Dedifferentiated amniotic fluid mesenchymal stem cell (primary cell): Measurements from ENCODE around the gene PRDM16.
"Not testable (repeated sequence)": the region's sequence is repeated elsewhere in the genome, so short reads cannot be mapped to it uniquely, and the experiment has no call there.

Experiments
- DNase-seq: peaks from one replicate; pipeline ENCODE4 v3.0.0-alpha.2; 2016; ENCODE audit errors: extremely low spot score

The PRDM16 gene

DNA sequence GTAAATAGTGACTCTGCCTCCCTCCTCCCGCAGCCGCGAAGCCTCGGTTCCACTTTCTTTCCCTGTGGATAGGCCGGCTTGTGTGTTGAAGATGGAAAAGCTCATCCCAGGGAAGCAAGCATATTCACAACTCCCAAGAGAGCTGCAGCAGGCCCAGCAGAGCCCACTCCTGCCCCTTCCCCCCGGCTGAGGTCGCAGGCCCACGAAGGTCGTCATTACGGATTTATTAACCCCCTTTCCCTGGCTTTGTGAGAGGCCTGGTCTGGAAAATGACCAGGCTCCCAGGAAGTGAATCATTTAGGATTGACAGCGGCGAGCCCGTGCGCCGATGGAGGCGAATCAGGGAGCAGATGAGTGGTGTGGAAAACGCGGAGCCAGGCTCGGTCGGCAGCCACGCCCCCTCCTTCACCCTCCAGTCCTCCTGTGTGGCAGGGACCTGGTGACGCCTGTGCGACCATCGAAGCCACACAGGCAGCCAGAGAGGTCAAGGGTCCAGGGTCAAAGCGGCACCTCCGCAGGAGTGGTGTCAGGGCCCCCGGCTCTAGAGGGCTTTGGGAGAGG, 93.4 kb downstream of the PRDM16 start:
- DNase-seq: no peak

DNA sequence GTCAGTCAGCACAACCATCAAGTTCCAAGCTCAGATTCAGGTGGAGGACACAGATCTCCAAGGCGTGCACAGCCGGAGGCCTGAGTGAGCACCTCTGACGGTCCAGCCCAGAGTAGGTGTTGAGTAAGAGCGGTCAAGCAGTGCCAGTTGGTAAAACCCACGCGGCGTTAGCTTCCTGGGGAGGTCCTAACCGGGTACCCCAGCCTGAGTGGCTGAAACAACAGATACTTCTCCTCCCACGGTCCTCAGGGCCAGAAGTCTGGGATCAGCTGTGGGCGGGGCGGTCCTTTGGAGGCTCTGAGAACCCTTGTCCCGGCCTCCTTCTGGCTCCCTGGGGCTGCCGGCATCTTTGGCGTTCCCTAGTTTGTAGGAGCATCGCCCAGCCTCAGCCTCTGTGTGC, 94.4 kb downstream of the PRDM16 start:
- no peak for DNase-seq

DNA sequence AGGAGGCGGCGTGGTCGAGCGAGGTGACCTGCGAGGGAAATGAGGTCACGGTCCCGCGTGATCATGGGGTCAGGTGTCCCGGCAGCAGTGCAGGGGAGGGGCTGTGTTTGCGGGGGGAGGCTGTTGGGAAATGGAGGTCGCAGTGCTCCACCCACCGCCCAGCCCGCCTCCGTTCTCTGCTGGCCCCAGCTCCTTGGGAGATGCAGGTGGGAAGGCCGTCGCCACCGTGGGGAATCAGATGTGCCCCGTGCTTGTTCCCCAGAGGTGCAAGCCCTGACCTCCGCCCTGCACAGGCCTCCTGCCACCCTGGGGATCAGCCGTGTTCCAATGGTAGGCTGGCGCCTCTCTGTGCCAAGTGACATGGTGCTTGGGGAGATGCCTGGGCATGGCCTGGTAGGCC, 95.7 kb downstream of the PRDM16 start:
- no peak for DNase-seq

DNA sequence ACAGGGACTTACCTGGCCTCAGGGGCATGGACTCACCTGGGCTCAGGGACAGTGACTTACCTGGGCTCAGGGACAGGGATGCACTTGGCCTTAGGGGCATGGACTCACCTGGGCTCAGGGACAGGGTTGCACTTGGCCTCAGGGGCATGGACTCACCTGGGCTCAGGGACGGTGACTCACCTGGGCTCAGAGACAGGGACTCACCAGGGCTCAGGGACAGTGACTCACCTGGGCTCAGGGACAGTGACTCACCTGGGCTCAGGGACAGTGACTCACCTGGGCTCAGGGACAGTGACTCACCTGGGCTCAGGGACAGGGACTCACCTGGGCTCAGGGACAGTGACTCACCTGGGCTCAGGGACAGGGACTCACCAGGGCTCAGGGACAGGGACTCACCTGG, 96.2 kb downstream of the PRDM16 start:
- not testable (repeated sequence) for DNase-seq

DNA sequence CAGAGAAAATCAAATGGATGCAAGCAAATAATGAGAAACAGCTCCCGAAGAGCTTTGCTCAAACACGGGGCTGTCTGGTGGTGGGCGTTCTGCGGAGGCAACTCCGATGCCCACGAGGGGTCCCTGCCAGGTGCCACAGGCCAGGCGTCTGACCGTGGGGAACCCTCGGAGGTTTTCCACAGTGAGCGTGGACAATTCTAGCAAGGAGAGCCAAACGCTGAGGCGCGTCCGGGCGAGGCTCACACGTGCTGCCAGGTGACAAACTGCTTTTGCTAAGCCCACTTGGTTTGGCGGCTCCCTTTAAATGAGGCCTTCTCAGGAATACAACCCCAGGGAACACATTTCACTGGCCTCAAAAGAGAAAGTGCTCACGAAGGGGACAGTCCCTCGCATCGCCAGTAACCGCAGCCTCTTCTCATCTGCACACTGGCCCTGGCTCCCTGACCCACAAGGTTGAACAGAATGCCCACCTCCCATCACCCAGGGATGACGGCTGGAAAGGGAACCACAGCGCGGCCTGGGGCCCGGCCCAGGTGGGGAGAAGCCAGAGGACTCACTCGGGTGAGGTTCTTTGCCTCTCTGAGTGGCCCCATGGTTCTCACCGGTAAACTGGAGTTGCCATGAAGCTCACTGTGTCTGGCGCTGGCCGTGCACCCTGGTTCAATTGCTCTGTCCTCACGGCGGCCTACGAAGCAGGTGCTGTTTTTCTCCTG, 97.4 kb downstream of the PRDM16 start:
- DNase-seq: no peak

DNA sequence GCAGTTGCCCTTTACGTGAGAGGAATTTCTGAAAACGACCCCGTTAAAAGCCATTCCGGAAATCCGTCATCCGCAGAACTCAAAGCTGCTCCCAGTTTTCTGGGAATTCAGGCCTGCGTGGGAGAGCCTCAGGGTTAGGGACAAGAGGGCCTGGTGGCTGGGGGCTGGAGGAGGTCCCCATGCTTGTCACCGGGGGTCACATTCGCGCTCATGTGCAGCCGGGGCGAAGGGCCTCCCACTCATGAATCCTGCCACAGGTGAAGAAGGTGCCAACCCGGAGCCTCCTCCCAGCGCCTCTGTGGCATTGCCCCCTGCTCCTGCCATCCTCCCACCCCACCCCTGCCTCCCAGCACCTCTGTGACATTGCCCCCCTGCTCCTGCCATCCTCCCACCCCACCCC, 98.3 kb downstream of the PRDM16 start:
- no peak for DNase-seq

DNA sequence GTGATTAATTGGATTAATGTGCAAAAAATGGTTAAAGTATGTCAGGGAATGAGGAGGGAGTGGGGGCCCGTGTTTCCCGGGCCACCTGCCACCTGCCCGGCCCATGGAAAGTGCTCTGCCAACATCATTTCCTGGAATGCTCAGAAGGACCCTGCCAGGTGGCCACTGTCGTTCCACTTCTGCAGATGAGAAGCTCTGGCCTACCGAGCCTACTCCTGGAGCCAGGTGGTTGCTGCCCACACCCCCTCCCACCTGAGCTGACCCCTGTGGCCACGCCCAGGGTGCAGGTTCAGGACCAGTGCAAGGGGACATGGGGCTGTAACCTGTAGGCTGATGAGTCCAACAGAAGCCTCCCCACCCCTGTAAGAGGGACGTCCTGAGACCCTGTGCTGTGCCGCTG, 99.7 kb downstream of the PRDM16 start:
- DNase-seq: no peak

DNA sequence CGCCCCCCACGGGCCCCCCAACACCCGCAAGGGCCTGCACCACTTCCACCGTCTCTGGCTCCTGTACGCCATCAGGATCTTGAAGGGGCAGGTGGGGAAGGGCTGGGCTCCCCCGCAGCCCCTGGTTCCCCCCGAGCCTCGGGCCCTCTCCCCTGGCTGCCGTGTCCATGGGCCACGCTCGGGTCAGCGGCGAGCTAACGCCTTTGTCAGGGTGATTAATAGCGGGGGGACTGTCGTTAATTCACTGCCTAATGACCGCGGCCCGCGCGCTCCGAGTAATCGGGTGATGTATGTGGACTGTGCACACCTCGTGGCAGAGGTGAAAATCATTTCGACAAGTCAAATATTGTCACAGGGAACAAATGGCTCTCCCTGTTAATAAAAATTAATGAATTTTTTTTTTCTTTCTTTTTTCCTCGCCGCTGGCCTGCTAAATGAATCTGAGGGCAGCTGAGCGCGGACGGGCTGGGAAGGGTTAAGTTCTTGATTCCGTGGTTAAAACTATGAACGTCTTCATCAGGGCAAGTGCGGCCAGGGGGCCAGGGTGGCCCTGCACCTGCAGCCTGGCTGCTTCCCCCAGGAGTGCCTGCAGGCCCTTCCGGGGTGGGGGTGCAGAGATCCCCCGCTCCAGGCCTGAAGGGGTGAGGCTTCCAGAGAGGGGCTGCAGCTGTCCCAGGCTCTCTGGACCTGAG, 100.8 kb downstream of the PRDM16 start:
- DNase-seq: no peak

DNA sequence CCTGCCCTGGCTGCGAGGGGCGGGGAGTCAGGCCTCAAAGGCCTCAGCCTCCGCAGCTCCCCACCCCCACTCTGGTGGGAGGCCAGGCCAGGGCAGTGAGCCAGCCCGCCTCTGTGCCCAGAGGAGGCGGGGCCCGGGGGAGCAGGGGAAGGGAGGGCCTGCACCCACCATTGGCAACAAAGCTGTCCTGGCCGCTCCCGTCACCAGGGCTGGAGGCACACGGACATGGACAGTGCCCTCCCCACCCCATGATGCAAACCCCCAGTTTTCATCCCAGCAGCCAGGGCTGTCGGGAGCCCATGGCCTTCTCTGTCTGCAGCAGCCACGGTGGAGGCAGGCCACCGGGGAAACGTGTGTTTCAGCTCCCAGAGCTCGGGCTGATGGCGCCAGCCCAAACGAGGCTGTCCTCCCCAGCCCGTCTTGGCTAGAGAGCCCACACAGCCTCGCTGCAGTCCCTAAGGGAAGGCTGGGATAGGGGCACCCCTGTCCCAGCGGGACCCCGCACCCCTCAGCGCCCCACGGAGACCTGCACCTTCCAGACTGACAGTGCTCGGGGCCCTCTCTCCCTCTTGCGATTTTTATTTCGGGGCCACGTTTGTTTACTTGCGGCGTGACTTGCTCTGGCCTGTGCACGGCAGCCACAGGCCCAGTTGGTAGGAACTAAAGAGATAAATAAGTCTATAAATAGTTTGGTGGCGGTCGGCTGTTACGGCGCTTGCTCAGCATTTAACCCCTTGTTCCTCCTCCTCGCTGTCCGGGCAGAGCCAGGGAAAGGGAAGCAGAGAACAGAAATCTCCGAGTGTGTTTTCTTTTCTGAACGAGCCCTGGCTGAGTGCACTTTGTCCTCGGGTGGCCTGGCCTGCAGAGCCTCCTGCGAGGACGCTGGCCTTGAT, 101.8 kb downstream of the PRDM16 start:
- no peak for DNase-seq

DNA sequence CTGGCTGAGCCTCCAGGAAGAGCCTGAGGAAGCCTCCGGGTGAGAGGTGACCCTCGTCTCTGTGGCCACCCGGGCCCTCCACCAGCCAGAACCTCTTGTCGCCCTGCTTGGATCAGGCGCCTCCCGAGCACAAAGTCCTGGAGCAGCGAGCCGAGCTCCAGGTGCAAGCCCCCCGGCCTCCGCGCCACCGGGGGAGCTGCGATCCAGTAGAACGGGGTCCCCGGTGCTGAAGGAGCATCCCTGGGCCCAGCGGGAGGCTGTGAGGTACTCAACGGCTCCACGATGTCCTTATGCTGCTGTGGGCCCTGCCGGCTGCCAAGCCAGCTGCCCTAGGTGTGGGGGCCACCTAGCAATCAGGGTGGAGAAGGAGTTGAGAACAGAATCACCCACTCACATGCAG, 102.8 kb downstream of the PRDM16 start:
- no peak for DNase-seq

DNA sequence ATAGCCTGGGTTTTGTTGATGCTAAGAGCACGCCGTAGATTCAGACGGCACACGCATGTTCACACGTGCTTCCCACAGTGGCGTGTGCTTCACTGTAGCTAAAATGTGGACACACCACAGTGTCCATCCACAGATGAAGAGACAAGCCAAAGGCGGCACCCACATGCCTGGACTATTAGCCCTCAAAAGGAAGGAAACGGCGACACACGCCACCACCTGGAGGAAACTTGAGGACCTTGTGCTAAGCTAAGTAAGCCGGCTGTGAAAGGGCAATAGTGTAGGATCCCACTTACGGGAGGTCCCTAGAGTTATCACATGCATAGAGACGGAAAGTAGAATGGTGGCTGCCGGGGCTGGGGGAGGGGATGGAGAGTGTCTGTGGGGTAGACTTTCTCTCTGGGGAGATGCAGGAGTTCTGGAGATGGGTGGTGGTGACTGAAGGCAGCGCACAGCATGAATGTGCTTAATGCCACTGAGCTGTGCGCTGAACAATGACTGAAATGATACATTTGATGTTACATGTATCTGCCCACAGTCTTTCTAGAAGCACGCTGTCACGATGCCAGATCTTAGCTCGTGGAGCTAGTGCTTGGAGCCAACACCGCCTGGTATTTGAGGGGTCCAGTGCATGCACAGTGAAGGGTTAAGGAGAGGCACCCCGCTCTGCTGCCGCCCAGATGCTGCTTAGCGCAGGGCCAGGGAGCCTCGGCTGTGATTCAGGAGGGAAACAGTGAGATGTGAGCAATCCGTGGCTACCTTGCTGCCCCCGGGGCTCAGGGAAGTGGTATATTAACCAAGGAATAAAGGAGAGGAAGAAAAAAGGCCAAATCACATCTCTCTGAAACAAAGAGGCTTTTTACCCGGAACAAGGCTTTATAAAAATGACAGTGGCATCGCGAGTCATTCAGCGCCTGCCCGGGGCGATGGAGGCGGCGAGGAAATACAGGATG, 103.7 kb downstream of the PRDM16 start:
- no peak for DNase-seq

DNA sequence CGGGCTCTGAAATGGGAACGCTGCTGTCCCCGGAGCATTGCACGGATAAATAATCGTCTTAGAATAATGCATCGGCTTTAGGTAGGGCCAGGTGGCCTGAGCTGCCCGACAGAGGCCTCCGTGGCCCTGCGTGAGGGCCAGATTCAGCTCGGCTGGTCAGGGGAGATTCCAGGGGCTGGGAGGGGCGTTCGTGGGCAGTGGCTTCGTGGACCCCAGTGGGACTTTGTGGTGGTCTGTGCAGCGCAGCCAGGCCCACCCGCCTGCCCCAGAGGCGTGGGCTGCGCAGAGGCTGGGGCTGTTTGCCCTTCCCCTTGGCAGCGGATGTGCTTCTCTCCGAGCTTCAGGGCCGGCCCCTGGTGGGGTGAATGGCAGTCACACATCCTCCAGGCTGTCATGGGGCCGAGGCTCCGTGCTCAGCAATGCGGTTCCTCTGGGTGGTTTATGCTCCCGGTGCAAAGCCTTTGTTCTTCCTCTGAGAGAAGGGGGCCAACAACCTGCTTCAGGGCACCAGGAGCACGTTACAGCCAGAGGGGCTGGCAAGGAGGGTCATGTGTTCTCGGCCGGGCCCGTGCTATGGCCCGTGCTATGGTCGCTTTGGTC, 104.5 kb downstream of the PRDM16 start:
- no peak for DNase-seq

DNA sequence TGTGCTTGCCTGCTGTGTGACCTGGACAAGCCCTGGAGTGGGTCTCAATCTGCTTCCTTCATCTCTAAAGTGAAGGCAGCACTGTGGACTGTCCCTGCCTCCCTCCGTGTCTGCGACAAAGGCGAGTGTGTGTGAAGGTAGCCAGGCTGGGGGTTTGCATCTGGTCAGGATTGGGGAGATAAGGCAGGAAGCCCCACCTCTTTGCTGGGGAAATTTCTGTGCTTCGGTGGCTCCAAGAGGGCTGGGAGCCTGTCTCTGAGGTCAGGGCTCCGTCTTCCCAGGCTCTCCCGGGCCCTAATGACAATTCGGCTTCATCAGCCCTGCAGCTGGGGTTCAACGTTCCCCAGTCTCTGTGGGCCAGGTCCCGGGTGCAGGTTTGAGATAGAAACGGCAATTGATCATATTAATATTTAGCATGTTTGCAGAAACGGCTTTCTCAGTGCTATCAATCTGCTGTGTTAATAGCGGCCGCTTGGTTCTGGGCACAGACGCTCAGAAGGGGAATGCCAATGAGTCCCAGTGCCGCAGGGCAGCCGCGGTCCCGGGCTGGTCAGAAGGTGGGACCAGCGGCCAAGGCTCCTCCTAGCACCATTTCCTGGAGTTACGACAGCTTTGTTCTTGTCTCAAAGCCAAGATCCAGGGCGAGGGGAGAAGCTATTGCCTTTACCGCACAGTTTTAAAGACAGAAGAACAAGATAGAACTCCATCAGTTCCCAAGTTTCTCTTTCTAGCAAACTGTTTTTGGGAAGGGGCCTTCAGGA, 105.7 kb downstream of the PRDM16 start:
- no peak for DNase-seq

DNA sequence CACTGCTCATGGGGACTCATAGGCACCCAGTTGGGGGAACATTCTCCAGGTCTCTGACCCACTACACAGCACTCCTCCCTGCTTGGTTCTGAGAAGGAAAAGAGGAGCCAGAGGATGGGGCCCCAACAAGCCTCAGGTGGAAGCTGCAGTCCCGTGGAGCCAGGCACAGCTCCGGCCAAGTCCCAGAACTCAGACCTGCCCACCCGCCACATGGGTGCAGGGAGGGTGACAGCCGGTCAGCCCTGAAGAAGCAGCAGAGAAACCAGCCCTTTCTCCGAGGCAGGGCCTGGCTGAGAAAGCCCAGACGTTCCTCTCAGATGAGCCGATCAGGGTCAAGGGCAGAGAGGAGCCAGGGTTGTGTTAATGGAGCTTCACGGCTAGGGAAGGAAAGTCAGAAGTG, 106.5 kb downstream of the PRDM16 start:
- DNase-seq: no peak

DNA sequence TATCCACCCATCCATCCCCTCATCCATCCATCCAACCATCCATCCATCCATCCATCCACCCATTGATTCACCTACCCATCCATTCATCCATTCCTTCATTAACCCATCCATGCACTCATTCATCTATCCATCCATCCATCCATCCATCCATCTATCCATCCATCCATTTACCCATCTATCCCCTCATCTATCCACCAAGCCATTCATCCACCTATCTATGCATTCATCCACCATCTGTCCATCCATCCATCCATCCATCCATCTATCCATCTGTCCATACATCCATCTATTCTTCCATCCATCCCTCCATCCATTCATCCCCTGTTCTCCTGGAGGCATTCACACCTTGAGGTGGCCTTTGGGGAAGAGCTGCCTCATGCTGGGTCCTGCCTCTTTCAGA, 107.0 kb downstream of the PRDM16 start:
- no peak for DNase-seq

DNA sequence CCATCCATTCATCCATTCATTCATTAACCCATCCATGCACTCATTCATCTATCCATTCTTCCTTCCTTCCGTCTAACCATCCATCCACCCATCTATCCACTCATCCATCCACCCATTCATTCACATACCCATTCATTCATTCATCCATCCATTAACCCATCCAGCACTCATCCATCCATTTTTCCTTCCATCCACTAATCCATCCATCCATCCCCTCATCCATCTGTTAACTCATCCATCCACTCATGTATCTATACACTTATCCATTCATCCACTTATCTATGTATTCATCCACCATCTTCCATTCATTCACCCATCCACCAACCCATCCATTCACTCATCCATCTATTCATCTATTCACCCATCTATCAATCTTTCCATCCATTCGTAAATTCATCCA, 107.8 kb downstream of the PRDM16 start:
- no peak for DNase-seq

DNA sequence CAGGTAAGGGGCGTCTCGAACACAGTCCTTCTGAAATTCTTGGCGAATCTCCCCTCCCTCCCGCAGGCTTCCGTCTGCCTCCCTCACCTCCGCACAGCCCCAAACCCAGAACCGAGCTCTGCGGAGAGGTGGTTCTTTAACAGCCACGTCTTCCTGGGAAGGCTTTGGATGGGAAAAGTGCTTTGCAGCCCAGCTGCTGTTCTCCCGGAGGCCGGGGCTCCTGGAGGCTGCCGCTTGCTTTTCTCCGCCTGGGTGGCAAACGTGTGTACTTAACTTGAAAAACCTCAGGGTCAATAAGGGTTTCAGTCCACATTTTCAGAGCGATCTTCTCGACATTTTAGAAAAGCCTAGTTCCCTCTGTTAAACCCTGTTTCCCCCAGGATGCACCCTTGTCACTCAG, 109.3 kb downstream of the PRDM16 start:
- no peak for DNase-seq

DNA sequence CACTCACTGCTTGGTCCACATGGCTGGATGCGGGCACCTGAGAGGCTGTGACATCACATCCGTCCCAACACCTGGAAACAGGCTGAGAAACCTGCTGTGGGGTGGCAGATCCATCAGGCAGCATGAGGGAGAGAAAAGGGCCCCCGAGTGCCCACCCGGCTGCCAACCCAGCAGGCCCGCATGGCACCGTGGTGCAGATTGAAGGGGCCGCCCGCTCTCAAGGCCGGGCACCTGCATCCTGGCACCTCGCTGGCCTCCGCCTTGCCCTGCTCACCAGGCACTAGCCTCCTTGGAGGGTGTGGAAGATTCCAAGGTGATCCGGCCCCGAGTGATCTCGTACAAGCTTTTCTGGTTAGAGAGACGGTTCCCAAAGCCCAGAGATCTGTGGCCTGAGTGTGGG, 110.5 kb downstream of the PRDM16 start:
- no peak for DNase-seq

DNA sequence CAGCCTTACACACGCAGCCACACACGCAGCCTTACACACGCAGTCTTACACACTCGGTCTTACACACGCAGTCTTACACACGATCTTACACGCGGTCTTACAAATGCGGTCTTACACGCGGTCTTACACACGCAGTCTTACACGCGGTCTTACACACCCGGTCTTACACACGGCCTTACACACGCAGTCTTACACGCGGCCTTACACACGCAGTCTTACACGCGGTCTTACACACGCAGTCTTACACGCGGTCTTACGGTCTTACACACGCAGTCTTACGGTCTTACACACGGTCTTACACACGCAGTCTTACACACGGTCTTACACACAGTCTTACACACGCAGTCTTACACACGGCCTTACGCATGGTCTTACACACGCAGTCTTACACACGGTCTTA, 111.9 kb downstream of the PRDM16 start:
- no peak for DNase-seq

DNA sequence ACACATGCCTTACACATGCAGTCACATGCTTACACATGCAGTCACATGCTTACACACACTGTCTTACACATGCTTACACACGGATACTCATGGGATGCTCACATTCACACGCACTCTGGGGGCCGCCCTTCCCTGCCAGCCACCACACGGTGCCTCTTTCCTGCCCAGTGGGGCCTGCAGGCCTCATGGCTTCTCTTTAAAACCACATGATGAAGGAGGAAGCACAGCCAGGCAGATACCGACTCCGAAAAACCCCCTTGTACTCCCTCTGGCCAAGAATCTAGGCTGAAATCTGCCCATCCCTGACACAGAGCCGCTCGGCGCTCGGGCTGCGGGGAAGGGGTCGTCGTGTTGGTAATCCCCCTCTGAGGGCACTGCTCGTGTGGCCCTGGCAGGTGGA, 113.0 kb downstream of the PRDM16 start:
- no peak for DNase-seq
